ENCODE results near the gene LRFN3.
"Not testable (repeated sequence)": the region's sequence is repeated elsewhere in the genome, so short reads cannot be mapped to it uniquely, and the experiment has no call there.

Gene LRFN3

GRCh38 chr19:35908010-35908441 lies 28.1 kb upstream of the LRFN3 start, which contains the start of gene TYROBP:
Gene TYROBP (minus strand): TSS chr19:35908295. CDS start chr19:35908228, 67 bp downstream.
- DNase-seq: no peak

GRCh38 chr19:35908973-35909683 lies 27.0 kb upstream of the LRFN3 start:
- no peak for DNase-seq

GRCh38 chr19:35909684-35910035 lies 26.5 kb upstream of the LRFN3 start:
- DNase-seq: no peak

- not testable (repeated sequence) for DNase-seq
Measured at GRCh38 chr19:35910355-35910754, 25.8 kb upstream of the LRFN3 start.

GRCh38 chr19:35911173-35911572 lies 25.0 kb upstream of the LRFN3 start:
- DNase-seq: no peak

GRCh38 chr19:35911790-35912189 lies 24.4 kb upstream of the LRFN3 start:
- DNase-seq: no peak

GRCh38 chr19:35913589-35913988 lies 22.6 kb upstream of the LRFN3 start:
- DNase-seq: no peak

- DNase-seq: no peak
Measured at GRCh38 chr19:35915443-35915842, 20.7 kb upstream of the LRFN3 start.

GRCh38 chr19:35919306-35919705 lies 16.9 kb upstream of the LRFN3 start:
- DNase-seq: no peak

GRCh38 chr19:35921012-35921411 lies 15.2 kb upstream of the LRFN3 start:
- no peak for DNase-seq

- no peak for DNase-seq
Measured at GRCh38 chr19:35925501-35925900, 10.7 kb upstream of the LRFN3 start.

- DNase-seq: no peak
Measured at GRCh38 chr19:35928507-35928906, 7.7 kb upstream of the LRFN3 start.

GRCh38 chr19:35929876-35930275 lies 6.3 kb upstream of the LRFN3 start:
- no peak for DNase-seq

GRCh38 chr19:35931161-35931873 lies 4.9 kb upstream of the LRFN3 start:
- peak; percentile 99 for DNase-seq

GRCh38 chr19:35931874-35932202 lies 4.3 kb upstream of the LRFN3 start:
- no peak for DNase-seq

GRCh38 chr19:35932291-35932936 lies 3.8 kb upstream of the LRFN3 start:
- DNase-seq: no peak

GRCh38 chr19:35936738-35937268 lies 629 bp downstream of the LRFN3 start:
- no peak for DNase-seq

GRCh38 chr19:35937345-35938281 lies 1.4 kb downstream of the LRFN3 start:
- DNase-seq: no peak

- no peak for DNase-seq
Measured at GRCh38 chr19:35938282-35939224, 2.4 kb downstream of the LRFN3 start.

GRCh38 chr19:35939307-35940077 lies 3.3 kb downstream of the LRFN3 start:
- DNase-seq: no peak

Measured in 8988T (cell line).